Activated T-cell treated with anti-CD3 and anti-CD28 coated beads for 48 hours (primary cell): ENCODE measurements around the gene STK33.

ENCODE experiments used
- DNase-seq: peaks from one replicate; pipeline ENCODE4 v3.0.0-alpha.2; 2020; ENCODE audit warnings: low read depth

STK33 gene

DNA sequence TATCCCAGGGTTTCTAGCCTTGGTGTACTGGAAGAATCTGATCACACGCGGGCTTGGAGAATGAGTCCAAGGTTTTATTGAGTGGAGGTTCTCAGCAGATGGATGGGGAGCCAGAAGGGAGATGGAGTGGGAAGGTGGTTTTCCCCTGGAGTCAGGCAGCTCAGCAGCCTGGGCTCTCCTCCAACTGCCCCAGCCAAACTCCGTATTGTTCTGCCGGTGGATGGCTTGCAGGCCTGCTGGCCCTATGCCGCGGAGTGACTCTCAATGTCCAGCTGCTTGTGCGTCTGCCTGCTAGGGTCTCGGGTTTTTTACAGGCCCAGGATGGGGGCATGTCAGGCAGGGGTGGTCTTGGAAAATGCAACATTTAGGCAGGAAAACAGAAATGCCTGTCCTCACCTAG, 168.0 kb downstream of the STK33 start:
- DNase-seq = no peak

DNA sequence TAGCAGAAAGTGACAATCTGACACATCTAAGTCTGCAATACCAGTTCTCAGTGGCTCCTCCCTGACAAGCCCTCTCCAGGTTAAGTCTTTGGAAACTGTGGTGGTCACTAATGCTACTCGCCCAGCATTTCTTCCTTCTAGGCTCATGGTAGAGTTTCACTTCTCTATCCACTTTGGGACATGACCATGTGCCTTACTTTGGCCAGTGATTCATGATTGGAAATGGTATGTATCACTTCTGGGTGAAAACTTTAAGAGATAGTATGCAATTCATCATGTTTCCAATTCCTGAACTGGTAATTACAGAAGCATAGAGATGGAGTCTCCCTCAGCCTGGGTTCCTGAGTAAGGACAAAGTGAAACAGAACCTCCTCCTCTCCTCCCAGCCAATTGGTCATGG, 178.8 kb downstream of the STK33 start:
- DNase-seq = no peak

DNA sequence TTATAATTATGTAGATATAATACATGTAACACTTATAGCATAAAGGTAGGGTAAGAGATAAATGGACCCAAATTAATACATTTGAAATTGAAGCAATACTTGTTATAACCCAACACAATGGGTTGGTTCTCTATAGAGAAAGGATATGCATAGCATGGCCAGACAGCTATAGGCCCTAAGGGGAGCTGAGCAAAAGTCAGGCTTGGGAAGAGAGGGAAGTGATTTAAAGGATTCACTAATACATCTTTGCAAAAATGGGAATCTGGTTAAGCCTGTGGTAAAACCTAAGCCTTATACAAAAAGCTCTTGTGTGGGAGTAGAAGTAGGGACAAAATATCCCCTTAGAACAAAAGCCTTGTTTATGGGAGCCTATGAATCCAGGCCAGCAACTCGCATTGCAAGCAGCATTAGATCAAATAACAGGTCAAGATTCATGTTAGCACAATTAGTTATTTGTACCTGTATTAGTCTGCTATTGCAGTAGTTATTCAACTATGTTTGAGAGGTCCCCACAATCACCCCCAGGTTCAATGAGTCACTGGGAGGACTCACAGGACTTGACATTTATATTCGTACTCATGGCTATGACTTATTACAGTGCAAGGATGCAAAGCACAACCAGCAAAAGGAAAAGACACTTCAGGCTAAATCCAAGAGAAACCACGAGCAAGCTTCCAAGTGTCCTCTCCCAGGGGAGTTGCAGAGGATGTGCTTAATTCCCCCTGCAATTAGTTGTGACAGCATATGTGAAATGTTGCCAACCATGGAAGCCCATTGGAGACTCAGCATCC, 185.7 kb downstream of the STK33 start:
- DNase-seq = no peak

DNA sequence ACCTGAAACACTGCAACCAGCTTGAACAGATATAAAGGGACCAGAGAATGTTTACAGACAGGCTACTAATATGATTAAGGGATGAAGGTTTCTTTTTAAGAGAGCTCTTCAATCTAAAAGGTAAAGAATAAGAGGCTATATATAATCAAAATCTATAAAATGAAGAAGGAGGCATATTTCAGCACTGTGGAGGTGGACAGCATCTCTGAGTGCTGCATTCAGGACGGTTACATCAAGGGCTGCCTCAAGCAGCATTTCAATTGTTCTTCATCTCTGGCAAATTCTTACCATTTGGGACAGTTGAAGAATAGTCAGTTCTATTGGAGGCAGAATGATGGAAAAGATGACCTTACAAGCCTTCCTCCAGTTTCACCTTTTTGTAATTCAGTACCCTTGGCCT, 190.7 kb downstream of the STK33 start:
- DNase-seq = no peak

DNA sequence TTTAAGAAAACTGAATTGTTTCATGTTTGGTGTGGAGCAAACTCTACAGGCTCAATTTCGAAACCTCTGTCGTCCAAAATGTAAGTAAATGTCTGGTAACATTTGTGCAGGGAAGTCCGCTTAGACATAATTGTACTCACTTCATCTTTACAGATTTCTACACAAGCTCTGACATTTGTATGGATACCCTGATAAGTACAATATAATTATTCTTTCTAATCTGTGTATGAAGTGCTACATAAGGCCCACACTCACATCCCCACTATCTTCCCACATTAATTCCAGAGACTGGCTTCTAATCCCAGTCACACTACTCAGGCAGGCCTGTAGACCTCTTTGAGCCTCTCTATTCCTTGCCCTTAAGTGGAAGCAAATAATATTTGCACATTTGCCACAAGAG, 201.1 kb downstream of the STK33 start:
- no peak for DNase-seq

DNA sequence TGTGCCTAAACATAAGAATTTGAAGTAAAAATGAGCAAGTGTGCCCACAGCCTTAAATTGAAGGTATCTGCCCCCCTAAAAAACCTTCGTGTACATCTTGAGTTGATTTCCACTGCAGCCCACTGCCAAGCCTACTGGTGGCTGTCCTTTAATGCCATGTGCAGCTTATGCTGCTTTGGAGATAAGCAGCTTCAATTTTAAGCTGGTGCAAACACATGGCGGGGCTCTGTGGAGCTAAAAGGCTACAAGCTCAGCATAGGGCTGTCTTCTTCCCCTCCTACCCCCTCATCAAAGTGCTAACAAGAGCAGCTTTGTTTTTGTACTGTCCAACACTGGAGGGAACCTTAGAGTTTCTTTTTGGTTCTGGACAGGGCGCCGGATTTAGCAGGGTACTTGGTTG, 201.9 kb downstream of the STK33 start:
- no peak for DNase-seq

DNA sequence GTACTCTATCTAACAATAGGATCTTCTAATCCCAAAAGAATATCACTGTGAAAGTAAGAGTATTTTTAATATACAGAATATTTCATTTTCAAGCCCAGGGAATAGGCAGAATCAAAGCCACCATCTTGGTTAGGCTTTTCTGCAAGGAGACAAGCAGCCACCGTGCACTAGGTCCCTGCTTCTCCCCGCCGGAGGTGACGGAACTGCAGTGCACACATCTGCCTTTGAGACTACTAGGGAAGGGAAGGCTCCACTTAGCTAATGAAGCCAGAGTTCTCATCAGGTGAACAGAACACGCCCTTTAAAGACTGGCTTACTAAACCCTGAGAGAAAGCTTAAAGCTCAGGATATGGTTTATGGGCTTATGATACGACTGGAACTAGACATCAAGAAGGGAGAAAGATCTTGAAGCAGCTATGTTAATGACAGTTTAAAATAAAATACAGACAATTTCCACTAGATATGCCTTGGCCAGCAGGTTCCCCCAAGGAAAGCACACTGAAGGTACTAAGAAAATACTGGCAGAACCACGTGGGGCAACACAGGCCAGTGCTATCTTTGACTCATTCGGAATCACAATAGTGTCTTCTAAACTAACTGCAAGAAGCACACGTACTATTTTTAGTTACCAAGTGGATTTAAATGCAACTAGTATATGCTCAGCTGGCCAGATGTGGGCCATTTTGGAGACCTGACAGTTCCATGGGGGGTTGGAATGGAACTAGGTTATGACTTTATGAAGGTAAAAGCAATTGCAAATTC, 203.0 kb downstream of the STK33 start:
- no peak for DNase-seq

DNA sequence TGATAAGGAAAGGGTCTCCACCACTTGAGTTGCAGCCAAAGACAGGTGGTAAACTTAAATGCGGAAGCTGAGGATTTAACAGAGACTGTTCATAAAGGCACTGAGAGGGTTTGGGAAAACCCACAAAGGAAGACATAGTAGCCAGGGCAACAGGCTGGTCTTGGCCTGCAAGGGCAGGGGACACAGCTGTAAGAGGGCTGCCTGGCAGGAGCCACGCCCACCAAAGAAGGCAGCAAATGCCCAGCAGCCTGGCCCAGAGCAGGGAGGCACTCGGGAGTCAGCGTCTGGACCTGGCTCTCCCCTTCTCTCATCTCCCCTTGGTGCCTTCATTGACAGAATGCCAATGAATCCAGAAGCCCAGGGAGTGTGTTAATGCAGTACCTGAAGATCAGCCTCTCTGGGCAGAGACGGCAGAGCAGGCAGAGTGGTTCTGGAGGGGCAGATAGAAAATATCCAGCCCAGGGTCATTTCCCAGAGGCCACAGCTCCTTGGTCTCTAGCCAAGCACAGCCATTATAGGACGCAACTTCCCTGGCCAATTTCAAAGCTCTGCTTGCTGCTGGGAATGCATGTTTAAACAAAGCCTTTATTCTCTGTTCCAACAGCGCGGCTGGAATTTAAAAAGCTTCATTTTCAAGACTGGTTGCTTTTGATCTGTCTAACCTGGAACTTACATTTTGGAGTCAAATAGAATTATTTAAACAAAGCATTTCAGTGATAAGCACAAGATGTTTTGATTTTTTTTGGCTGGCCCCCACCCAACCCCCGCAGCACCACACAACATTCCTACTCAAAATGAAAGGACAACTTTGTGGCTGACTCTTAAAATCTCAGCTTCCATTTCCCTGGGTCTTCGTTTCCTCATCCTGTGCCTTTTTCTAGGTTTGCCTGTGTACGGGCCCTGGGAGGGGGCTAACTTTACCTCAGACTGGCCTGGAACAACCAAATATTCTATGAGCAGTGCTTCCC, 204.7 kb downstream of the STK33 start:
- DNase-seq = no peak

DNA sequence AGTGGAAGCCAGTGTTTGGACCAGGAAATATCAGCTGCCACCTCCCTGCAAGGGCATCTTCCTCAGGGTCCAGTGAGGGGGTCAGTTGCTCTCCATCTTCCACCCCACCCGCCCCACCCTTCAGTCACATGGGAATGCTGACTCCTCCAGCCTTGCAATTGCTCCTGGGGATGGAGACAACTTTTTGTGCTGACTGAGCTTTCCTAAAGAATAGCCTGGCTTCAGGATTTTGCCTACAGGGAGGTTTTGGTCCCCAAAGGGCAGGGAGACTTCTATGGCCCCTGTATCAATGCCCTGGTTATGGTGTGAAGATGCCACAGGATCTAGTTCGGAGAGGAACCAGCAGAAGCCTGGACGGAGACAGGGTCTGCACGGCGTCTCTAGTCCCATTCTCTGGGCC, 206.3 kb downstream of the STK33 start:
- no peak for DNase-seq

DNA sequence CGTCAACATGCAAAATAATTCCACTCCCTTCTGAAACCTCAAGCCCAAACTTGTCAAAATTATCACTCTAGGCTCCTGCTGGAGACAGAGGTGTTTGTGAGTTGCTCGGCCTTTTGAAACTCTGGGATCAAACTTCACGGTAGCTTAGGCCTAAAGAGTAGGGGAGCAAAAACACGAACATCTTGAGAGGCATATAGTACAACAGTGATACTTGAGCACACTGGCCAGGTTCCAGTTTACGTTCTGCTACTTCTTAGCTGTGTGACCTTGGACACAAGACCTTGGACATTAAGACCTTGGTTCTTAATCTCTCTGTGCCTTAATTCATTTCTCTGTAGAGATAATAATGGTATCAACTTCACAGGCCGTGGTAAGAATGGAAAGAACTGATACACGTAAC, 206.9 kb downstream of the STK33 start:
- DNase-seq = no peak

DNA sequence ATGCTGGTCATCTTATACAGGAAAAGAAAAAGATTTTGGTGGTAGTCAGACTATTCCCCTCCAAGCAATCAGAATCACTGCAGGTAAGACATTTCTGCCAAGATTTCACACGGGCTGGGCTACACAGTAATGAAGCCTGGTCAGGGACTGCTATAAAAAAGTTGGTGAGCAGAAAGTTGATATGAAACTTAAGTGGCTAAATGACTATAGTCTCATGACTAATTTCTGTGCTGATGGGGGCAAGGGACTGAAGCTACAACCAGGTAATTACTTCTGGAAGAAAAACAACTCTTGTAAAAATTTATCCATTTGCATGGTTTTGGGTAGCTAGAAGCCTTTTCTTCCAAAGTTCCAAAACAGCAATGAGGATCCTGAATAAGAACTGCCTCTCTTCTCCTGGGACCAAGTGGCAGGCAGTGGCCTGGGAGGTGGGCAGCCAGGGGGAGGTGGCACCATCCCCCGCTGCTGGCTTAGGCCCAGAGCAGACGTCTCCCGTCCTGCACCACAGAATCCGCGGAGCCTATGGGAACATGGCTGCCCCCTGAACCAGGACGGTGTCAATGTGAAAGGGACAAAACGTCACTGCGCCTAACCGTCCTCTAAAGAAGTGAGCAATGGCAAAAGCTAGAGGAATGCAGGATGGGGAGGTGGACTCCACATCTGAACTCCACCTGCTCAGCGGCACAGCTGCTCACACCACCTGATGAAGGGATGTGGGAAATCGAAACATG, 207.7 kb downstream of the STK33 start:
- DNase-seq = no peak

DNA sequence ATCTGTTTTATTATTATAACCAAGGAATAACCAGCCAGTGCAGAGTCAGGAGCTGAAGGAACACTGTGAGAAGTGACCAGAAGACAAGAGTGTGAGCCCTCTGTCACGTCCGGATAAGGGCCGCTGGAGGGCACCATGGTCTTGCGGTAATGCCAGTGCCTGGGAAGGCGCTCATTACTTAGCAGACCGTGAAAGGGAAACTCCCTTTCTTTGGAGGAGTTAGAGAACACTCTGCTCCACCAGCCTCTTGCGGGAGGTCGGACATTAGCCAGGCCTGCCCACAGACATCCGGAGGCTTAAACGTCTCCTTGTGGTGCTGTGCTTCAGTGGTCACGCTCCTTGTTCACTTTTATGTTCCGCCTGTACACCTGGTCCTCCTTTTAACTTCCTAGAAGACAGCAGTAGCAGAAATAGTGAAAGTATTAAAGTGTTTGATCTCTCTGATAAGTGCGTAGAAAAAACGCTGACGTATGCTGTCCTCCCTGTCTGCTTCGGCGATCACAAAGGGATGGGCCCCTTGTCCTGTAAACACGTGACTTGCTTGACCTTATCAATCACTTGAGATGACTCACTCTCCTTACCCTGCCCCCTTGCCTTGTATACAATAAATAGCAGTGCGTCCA, 209.7 kb downstream of the STK33 start:
- DNase-seq = no peak

DNA sequence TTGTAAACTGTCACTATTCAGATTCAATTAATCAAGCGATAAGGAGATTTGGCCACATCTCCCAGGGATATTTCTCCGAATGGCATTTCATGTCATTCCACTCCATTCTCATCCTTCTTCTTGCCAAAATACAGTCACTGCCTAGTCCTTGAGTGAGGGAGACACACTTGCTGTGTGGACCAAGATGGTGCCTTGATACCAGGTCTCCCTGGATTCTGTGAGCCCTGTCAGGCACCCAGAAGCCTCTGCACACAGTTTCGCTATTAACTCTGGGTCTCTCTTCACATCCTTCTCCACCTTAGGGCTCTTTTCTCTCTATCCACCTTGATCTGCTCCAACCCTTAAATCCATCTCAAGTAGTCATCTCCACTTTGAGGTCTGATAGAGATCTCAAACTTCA, 210.4 kb downstream of the STK33 start:
- DNase-seq = no peak

DNA sequence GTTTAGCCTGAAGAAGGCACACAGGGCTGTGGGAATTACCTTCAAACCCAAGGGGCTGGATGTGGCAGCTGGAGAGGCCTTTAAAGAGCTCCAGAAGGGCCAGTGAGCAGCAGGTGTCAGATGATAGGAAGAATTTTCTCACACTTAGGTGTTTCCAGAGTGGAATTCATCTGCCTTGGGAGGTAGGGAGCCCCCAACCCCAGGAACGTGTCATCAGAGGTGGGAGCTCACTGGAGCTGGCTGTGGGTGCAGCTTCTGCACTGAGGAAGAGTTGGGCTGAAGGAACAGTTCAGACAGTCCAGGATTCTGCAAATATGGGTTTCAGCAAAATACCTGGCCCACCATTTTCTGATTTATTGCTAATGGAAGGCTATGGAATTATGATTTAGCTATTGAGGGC, 210.8 kb downstream of the STK33 start:
- DNase-seq = no peak

DNA sequence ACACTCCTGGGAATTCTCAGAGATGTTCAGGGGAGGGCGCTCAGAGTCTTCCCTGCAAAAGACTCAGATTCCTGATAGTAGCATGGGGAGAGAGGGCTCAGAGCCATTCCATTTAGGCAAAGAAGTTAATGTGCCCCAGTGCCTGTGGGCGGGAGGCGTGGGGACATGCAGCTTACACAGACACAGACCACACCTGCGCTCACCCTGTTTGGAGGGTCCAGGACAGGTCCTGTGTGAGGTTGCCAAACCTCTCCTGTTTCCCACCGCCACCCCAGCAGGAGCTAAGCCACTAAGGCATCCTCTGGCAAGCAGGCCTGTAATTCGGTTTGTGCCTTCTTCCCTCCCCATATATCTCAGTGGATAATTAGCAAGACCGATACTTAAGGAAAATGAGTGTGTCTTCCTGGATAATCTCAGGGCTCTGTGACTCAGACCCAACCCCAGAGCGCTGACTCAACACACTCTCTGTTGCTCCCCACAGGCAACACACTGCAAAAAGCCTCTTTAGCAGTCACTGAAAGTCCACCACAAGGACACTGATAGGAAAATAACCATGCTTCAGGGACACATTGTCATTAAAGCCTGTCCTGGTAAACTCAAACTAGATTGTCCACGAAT, 211.5 kb downstream of the STK33 start:
- DNase-seq = no peak

DNA sequence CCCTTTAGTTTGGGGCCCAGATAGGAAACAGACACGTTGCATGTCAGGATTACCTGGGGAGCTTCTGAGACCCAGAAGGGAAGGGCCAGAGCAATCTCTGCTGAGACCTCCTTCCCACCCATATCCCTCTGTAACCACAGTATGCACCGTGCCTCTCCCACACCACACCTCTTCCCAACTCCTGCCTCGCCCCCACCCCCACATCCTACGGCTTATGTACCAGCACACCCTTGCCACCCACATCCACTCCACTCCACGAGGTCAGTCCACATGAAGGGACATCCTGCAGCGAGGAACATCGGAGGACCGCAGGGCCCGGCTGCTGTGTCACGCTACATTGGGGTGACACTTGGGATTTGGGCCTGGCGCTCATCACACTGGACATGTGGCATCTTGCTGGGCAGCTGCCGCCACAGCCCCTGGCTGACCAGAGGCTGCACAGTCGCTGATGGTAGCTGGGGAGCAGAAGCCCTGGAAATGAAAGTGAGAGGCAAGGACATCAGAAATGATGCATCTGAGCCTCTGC, 212.1 kb downstream of the STK33 start:
- no peak for DNase-seq

DNA sequence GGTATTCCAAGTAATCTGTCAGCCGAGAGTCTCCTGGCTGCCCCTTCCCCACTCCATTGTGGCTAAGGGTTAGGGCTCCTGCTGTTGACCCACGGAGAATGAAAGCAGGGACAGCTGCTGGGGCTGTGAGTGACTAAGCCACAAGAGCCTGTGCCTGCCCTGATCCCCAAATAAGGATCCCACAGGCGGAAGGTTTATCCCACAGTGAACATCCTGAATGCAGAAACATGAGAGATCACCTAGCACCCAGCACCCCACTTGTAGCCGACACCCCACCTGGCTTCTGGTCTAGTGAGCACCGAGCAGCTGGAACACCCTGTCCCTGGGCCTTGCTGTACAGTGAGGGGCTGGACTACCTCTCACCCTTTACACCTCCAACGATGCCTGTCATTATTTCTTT, 212.7 kb downstream of the STK33 start:
- DNase-seq = no peak

DNA sequence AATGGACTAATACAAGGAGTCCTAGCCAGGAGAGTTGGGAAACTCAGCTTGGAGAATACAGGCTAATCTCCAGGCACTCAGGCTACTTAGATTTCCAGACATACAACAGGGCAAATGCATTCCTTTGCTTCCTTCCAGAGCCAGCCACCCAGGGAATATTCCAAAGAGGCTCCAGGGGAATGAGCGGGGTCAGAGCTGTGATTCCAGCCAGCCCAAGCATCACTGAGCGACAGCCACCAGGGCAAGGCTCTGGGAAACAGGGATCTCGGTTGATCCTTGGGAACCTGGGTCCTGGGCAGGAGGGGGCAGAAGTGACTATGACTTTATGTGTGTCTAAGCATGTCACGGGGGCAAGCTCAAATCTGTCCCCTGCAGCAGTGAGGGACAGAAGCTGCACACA, 218.1 kb downstream of the STK33 start:
- no peak for DNase-seq

DNA sequence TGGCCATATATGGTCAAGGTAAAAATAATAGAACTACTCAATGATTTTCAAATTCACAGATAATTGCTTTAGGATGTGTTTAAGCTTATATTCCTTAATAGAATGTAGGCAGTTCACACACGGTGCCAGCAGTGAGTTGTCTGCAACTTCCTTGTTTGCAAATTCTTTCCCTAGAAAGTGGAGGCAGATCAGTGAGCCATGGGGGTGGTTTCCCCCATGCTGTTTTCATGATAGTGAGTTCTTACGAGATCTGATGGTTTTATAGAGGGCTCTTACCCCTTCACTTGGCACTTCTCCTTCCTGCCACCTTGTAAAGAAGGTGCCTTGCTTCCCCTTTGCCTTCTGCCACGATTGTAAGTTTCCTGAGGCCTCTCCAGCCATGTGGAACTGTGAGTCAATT, 218.6 kb downstream of the STK33 start:
- no peak for DNase-seq

DNA sequence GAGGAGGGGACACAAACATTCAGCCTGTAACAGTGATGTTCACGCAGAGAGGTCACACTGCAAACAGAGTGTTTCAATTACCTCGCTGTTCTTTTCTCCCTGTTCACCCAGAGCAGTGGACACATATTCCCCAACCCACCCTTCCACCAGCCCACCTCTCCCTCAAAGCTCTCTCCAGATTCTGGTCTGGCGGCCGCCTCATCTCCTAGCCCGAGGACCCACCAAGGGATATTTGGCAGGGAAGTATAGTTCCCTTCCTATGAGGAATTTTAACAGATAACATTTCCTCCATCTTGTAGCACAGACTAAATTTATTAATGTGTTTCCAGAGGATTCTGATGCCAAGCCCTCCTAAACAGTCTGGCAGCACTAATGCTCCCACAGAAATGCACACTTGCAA, 219.3 kb downstream of the STK33 start:
- DNase-seq = no peak
